ENCODE results near the gene IGF2BP3.

IGF2BP3 gene

DNA sequence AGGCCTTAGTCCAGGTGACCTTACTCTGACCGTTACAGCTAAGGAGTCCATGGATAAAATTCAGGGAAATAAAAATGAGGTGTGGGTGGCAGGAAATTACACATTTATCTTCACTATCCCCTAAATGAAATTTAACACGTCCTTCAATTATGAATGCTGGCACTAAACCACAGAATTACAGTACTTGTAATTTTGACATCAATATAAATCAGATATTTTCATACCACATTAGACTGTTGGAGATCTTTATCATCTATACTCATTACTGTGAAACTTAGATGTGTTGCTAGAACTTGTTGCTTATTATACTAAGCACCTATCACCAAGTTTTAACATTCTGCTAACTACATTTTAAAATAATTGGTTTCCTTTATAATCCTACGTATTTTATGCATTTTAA, 51.1 kb downstream of the IGF2BP3 start (continued):
- TF ChIP-seq ZNF518A (tag by site-specific recombination; conservative IDR thresholded peaks at IDR 0.05; ENCODE audit: low read depth) (no peak), ZNF747 (tag by site-specific recombination; IDR thresholded peaks at IDR 0.05) (no peak), ZNF660 (tag by site-specific recombination; IDR thresholded peaks at IDR 0.05) (no peak)

- peaks cover 13 to 23% of the 10 kb centered on the region in 2 experiments for H3K36me3 ChIP-seq (ENCODE audit: control insufficient read depth in 2 of 2, insufficient read depth in 1 of 2, low read length in 2 of 2)
- POLR2A ChIA-PET = no interaction called here
- peaks cover 23% of the 10 kb centered on the region for H3K4me1 ChIP-seq (ENCODE audit: control insufficient read depth, insufficient read depth, low read length)
- no peak overlapping the region for H3K27ac ChIP-seq (ENCODE audit: extremely low read depth, low read depth, low read length)
- CTCF ChIA-PET = interaction anchor here (0.7 to 0.9 kb wide), 2 partner anchors 10 to 11 kb away, joined by 3 read pairs; no protein-coding TSS in a partner anchor
- no peaks in the 10 kb centered on the region for H3K9me3 ChIP-seq (ENCODE audit: control insufficient read depth, insufficient read depth, low read depth, low read length)
- no peak overlapping the region for H3K4me3 ChIP-seq (ENCODE audit: low read depth, low read length)
- TF ChIP-seq PRDM1 (tag by site-specific recombination; IDR thresholded peaks at IDR 0.05) = 0 out of 2 replicates have a peak, but pooled peaks have one; percentile 24
- TF ChIP-seq, protein P1, sequence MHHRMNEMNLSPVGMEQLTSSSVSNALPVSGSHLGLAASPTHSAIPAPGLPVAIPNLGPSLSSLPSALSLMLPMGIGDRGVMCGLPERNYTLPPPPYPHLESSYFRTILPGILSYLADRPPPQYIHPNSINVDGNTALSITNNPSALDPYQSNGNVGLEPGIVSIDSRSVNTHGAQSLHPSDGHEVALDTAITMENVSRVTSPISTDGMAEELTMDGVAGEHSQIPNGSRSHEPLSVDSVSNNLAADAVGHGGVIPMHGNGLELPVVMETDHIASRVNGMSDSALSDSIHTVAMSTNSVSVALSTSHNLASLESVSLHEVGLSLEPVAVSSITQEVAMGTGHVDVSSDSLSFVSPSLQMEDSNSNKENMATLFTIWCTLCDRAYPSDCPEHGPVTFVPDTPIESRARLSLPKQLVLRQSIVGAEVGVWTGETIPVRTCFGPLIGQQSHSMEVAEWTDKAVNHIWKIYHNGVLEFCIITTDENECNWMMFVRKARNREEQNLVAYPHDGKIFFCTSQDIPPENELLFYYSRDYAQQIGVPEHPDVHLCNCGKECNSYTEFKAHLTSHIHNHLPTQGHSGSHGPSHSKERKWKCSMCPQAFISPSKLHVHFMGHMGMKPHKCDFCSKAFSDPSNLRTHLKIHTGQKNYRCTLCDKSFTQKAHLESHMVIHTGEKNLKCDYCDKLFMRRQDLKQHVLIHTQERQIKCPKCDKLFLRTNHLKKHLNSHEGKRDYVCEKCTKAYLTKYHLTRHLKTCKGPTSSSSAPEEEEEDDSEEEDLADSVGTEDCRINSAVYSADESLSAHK (tag by site-specific recombination; IDR thresholded peaks at IDR 0.05) = peak; percentile 58; the same call in 1 of the 2 replicates
- no peak for TF ChIP-seq ZNF121 (tag by site-specific recombination; IDR thresholded peaks at IDR 0.05)
- peak; percentile 62; the same call in 1 of the 2 replicates for TF ChIP-seq ZBTB21 (tag by site-specific recombination; IDR thresholded peaks at IDR 0.05)
- TF ChIP-seq ZNF623 (tag by site-specific recombination; IDR thresholded peaks at IDR 0.05) = no peak
- TF ChIP-seq ZNF366 (tag by site-specific recombination; conservative IDR thresholded peaks at IDR 0.05) = peak; percentile 20; the same call in 1 of the 2 replicates
- peak; percentile 100 for TF ChIP-seq ZNF660 (tag by site-specific recombination; IDR thresholded peaks at IDR 0.05)
- TF ChIP-seq ZNF146 (tag by site-specific recombination; IDR thresholded peaks at IDR 0.05) = no peak
- peak; percentile 35 for TF ChIP-seq PRDM6 (tag by site-specific recombination; IDR thresholded peaks at IDR 0.05)
- no peak for TF ChIP-seq ZNF416 (tag by site-specific recombination; IDR thresholded peaks at IDR 0.05)
- peak; percentile 24; the same call in 1 of the 2 replicates for TF ChIP-seq ZEB2 (tag by site-specific recombination; IDR thresholded peaks at IDR 0.05)
- no peak for TF ChIP-seq ZNF138 (tag by site-specific recombination; IDR thresholded peaks at IDR 0.05; ENCODE audit: borderline replicate concordance)
- TF ChIP-seq ZNF221 (tag by site-specific recombination; IDR thresholded peaks at IDR 0.05; ENCODE audit: borderline replicate concordance) = no peak
- TF ChIP-seq ZNF10 (tag by site-specific recombination; IDR thresholded peaks at IDR 0.05) = peak; percentile 89
- no peak for TF ChIP-seq ZNF544 (tag by site-specific recombination; IDR thresholded peaks at IDR 0.05)
- no peak for TF ChIP-seq BCL11B (tag by site-specific recombination; IDR thresholded peaks at IDR 0.05; ENCODE audit: low read depth)
- TF ChIP-seq ZNF837 (tag by site-specific recombination; IDR thresholded peaks at IDR 0.05) = no peak
- TF ChIP-seq, protein P2, sequence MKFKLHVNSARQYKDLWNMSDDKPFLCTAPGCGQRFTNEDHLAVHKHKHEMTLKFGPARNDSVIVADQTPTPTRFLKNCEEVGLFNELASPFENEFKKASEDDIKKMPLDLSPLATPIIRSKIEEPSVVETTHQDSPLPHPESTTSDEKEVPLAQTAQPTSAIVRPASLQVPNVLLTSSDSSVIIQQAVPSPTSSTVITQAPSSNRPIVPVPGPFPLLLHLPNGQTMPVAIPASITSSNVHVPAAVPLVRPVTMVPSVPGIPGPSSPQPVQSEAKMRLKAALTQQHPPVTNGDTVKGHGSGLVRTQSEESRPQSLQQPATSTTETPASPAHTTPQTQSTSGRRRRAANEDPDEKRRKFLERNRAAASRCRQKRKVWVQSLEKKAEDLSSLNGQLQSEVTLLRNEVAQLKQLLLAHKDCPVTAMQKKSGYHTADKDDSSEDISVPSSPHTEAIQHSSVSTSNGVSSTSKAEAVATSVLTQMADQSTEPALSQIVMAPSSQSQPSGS (tag by site-specific recombination; IDR thresholded peaks at IDR 0.05; ENCODE audit: low read depth) = peak; percentile 89
- peak; percentile 30; the same call in 1 of the 2 replicates for TF ChIP-seq SP7 (tag by site-specific recombination; IDR thresholded peaks at IDR 0.05)
- no peak for TF ChIP-seq YY1 (tag by site-specific recombination; IDR thresholded peaks at IDR 0.05)
- TF ChIP-seq, protein P3, sequence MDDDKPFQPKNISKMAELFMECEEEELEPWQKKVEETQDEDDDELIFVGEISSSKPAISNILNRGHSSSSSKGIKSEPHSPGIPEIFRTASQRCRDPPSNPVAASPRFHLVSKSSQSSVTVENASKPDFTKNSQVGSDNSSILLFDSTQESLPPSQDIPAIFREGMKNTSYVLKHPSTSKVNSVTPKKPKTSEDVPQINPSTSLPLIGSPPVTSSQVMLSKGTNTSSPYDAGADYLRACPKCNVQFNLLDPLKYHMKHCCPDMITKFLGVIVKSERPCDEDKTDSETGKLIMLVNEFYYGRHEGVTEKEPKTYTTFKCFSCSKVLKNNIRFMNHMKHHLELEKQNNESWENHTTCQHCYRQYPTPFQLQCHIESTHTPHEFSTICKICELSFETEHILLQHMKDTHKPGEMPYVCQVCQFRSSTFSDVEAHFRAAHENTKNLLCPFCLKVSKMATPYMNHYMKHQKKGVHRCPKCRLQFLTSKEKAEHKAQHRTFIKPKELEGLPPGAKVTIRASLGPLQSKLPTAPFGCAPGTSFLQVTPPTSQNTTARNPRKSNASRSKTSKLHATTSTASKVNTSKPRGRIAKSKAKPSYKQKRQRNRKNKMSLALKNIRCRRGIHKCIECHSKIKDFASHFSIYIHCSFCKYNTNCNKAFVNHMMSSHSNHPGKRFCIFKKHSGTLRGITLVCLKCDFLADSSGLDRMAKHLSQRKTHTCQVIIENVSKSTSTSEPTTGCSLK (tag by site-specific recombination; IDR thresholded peaks at IDR 0.05) = no peak
- TF ChIP-seq ZNF521 (tag by site-specific recombination; IDR thresholded peaks at IDR 0.05) = no peak
- no peak for TF ChIP-seq ZNF433 (tag by site-specific recombination; IDR thresholded peaks at IDR 0.05; ENCODE audit: low read depth)
These were observed 52.2 kb downstream of the IGF2BP3 start for GRCh38 chr7:23418046-23418445.

Measured in HEK293 (cell line).